Mucosa of stomach (tissue), 1 donor: ENCODE results near the gene DPM2.

Experiments
- H3K27me3 ChIP-seq: one replicate; pipeline ENCODE4 v1.7.0; 2013; ENCODE audit warnings: mild to moderate bottlenecking, low read length; ENCODE audit not compliant: control insufficient read depth, insufficient read depth
- H3K36me3 ChIP-seq: one replicate; pipeline ENCODE4 v1.7.0; 2013; ENCODE audit warnings: low read length; ENCODE audit not compliant: control insufficient read depth, insufficient read depth
- H3K4me1 ChIP-seq: one replicate; pipeline ENCODE4 v1.7.0; 2013; ENCODE audit warnings: mild to moderate bottlenecking, low read length; ENCODE audit not compliant: control insufficient read depth, insufficient read depth
- H3K4me3 ChIP-seq: one replicate; pipeline ENCODE4 v1.7.0; 2013; ENCODE audit warnings: low read length
- H3K9ac ChIP-seq: one replicate; pipeline ENCODE4 v1.7.0; 2013; ENCODE audit warnings: mild to moderate bottlenecking, low read length, moderate library complexity
- H3K9me3 ChIP-seq: one replicate; pipeline ENCODE4 v1.7.0; 2013; ENCODE audit warnings: mild to moderate bottlenecking, low read length, moderate library complexity; ENCODE audit not compliant: control insufficient read depth
- donor health status: Pancreatic carcinoma.

The DPM2 gene

DNA sequence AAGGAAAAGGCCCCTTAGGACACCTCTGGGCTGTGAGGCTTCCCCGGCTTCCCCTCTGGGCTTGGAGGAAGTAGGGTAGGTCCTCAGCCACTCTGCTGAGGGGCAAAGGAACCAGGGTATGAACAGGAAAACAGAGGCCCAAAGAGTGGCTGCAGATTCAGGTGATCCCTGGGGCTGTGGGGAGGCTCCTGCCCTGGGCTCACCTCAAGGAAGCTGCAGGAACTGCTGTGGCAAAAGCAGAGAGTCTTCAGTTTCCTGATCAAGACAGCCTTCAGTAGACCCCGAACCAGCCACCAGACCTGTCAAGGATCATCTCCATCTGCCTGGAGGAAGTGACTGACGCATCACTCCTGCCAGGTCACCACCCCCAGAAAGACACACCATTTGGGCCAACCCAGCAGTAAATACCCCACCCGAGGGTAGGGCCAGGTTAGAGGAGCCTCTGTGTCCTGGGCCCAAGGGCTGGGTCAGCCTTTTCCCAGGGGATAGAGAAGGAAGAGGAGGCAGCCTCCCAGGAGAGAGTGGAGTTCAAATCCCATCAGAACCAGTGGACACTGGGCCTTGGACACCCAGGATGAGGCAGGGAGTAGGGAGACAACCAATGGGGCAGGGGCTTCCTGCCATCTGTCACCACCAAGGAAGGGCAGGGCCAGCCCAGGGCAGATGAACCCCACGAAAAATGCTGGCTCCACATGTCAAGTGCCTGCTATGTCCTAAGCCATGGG is 32.5 kb downstream of the DPM2 start:
- Histone ChIP-seq H3K27me3 (no peaks in the 10 kb centered on the region), H3K4me3 (no peak overlapping the region), H3K4me1 (peaks cover 32% of the 10 kb centered on the region)

GRCh38 chr9:127904561-127905003 is 33.1 kb downstream of the DPM2 start:
- Histone ChIP-seq H3K4me3 (no peak overlapping the region), H3K9me3 (no peaks in the 10 kb centered on the region), H3K36me3 (no peaks in the 10 kb centered on the region), H3K4me1 (peaks cover 37% of the 10 kb centered on the region), H3K9ac (peak overlapping the region; percentile 30), H3K27me3 (no peaks in the 10 kb centered on the region)

More for the DNA sequence above, 32.5 kb downstream of the DPM2 start:
- Histone ChIP-seq H3K9me3 (no peaks in the 10 kb centered on the region), H3K9ac (peak overlapping the region; percentile 30), H3K36me3 (no peaks in the 10 kb centered on the region)

- Histone ChIP-seq H3K4me1 (peaks cover 39% of the 10 kb centered on the region), H3K27me3 (no peaks in the 10 kb centered on the region), H3K9me3 (no peaks in the 10 kb centered on the region), H3K9ac (peak overlapping the region; percentile 38), H3K4me3 (no peak overlapping the region), H3K36me3 (no peaks in the 10 kb centered on the region)
Observed at GRCh38 chr9:127903557-127904475, 33.8 kb downstream of the DPM2 start.

DNA sequence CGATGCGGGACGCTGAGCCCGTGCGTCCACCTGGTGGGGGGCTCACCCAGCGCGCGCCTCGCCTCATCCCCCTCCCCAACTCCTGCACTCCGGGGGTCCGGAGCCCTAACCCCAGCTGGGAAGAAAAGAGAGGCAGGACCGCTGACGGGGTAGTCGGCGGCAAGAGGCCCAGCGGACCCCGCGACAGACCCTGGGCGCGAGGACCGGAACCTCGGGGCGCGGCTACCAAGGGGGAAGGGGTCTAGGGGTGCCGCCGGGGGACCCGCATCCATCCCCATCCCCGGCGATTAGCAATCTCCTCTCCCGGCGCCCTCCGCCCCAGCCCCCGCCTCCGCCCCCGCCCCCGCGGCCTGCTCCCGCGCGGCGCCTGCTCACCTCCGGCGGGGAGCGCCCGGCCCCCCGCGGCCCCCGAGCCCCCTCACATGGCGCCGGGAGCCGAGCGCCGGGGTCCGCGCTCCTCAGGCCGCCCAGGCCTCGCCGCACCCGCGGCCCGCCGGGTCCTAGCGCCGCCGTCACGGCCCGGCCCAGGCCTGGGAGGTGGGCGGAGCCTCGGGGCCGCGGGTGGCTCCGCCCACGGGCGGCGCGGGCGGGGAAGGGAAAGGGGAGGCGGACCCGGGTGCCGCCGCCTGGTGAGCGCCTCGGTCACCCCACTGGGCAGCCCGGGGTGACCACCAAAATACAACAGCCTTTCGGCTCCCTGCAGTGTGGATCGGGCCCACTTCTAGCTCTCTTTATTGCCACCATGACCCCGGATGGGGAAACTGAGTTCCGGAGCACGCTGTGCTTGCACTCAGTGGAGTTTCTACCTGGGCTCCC is 38.3 kb downstream of the DPM2 start, which contains the start of gene ST6GALNAC6:
TSS of gene ST6GALNAC6 (minus strand) at position 476 of the 816 bp plus-strand sequence. CDS start 1,622 bp downstream, outside the sequence.
- H3K4me3 ChIP-seq = peak within 1 kb of the TSS; percentile 56
- H3K36me3 ChIP-seq = peaks cover 5% of the 10 kb centered on the region
- H3K9me3 ChIP-seq = no peaks in the 10 kb centered on the region
- peak within 1 kb of the TSS; percentile 70 for H3K9ac ChIP-seq
- H3K27me3 ChIP-seq = no peaks in the 10 kb centered on the region
- peaks cover 21% of the 10 kb centered on the region for H3K4me1 ChIP-seq

DNA sequence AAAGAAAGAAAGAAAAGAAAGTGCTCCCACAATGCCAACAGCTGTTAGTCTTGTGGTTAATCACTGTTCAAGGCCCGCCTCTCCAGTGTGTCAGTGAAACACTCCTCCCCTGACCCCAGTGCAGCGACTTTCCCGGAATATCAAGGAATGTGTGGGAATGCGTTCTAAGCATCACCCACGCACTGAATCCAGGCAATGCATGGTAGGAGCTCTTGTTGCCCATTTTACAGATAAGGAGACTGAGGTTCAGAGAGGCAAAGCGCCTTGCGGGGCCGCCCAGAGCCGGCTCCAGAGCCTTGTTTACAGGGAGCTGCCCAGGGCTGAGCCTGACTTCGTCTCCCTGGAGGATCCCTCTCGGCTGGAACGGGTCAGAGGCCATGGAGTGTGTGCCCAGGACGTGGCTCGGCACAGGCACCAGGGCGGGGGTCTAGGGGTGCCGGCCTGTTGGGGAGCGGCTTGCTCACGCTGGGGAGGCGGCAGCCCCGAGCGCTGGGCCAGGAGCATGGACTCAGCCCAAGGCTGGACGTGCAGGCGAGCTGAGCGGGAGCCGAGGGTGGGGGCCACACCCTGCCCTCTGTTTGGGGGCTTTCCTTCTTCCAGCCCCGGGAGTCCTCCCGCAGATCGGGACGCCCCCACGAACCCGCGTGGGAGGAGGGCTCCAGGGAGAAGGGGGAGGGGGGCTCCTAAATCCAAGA is 39.1 kb downstream of the DPM2 start:
- Histone ChIP-seq H3K9me3 (no peaks in the 10 kb centered on the region), H3K36me3 (peaks cover 12% of the 10 kb centered on the region), H3K27me3 (no peaks in the 10 kb centered on the region), H3K4me1 (peaks cover 14% of the 10 kb centered on the region), H3K9ac (peak overlapping the region; percentile 70), H3K4me3 (peak overlapping the region; percentile 25)

- H3K9ac ChIP-seq = no peak overlapping the region
- H3K36me3 ChIP-seq = peaks cover 20% of the 10 kb centered on the region
- H3K4me3 ChIP-seq = no peak overlapping the region
- no peaks in the 10 kb centered on the region for H3K9me3 ChIP-seq
- peaks cover 10% of the 10 kb centered on the region for H3K4me1 ChIP-seq
- H3K27me3 ChIP-seq = no peaks in the 10 kb centered on the region
Observed at GRCh38 chr9:127897193-127897692, 40.4 kb downstream of the DPM2 start.

DNA sequence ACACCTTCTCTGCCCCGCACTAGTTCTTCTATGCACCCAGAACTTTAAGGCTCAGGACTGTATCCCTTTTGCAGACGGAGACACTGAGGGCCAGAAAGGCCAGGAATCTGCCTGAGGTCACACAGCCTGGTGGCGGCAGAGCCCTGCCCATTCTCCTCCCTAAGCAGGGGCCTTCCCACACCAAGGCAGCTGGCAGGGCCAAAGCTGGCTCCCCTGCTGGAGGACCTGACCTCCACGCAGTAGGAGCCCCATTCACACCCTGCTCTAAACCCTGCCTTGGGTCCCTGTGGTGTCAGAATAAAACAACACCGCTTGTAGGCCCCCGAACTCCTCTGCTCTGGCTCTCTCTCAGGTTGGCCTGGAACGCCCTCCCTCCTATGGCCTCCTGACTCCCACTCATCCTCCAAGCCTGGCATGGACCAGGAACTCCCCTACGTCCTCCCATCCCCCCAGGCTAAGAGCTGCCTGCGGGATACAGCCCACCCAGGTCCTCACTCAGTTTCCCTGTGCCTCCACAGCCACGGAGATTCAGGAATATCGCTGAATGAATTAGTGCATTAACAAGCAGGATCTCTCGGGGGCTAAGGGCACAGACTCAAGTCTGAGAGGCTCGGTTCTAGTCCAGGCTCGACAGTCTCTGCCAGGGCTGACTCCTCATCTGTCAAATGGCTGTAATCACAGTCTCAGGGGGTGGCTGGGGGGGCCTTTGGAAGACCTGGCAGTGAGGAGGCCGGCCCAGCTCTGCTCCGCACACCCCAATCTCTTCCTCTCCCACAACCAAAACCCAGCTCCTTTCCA is 41.1 kb downstream of the DPM2 start:
- no peak overlapping the region for H3K4me3 ChIP-seq
- no peak overlapping the region for H3K9ac ChIP-seq
- H3K27me3 ChIP-seq = no peaks in the 10 kb centered on the region
- no peaks in the 10 kb centered on the region for H3K9me3 ChIP-seq
- peaks cover 20% of the 10 kb centered on the region for H3K36me3 ChIP-seq
- H3K4me1 ChIP-seq = peaks cover 10% of the 10 kb centered on the region

DNA sequence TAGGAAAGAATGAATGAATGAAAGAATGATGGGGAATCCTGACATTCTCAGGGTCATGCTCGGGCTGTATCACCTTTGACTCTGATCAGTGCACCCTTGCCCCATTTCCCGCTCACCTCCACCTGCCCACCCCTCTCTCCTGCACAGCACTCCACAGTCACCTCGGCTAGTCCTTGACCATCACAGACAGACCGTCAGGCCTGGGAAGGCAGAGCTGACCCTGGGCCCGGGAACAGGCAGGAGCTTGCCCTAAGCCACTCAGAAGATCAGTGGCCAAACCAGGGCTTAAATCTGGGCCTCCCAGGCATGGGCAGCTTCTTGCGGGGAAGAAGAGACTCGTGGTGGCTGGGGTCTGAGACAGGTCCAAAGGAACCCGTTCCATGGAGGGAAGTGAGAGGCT is 41.8 kb downstream of the DPM2 start:
- H3K9me3 ChIP-seq = no peaks in the 10 kb centered on the region
- no peaks in the 10 kb centered on the region for H3K27me3 ChIP-seq
- H3K4me1 ChIP-seq = peaks cover 10% of the 10 kb centered on the region
- peaks cover 20% of the 10 kb centered on the region for H3K36me3 ChIP-seq
- H3K4me3 ChIP-seq = no peak overlapping the region
- H3K9ac ChIP-seq = no peak overlapping the region

GRCh38 chr9:127893392-127893791 is 44.3 kb downstream of the DPM2 start:
- peaks cover 25% of the 10 kb centered on the region for H3K36me3 ChIP-seq
- no peak overlapping the region for H3K4me3 ChIP-seq
- H3K9ac ChIP-seq = no peak overlapping the region
- no peaks in the 10 kb centered on the region for H3K4me1 ChIP-seq
- H3K27me3 ChIP-seq = no peaks in the 10 kb centered on the region
- H3K9me3 ChIP-seq = no peaks in the 10 kb centered on the region

- Histone ChIP-seq H3K27me3 (no peaks in the 10 kb centered on the region), H3K9ac (no peak overlapping the region), H3K4me3 (no peak overlapping the region), H3K4me1 (no peaks in the 10 kb centered on the region), H3K36me3 (peaks cover 25% of the 10 kb centered on the region), H3K9me3 (no peaks in the 10 kb centered on the region)
Observed at GRCh38 chr9:127892831-127893230, 44.8 kb downstream of the DPM2 start.
